Stimulated activated CD8-positive, alpha-beta memory T cell treated with anti-CD3 and anti-CD28 coated beads, Interleukin-7, amount 100 ng/mL, for 1 hour (primary cell): ENCODE results near the gene C6orf15.

Experiments
- DNase-seq, 2 donors: peaks; one replicate each; pipeline ENCODE4 v3.0.0-alpha.2; 2020; ENCODE audit warnings: low read depth in 2 of 2

Gene C6orf15

DNA sequence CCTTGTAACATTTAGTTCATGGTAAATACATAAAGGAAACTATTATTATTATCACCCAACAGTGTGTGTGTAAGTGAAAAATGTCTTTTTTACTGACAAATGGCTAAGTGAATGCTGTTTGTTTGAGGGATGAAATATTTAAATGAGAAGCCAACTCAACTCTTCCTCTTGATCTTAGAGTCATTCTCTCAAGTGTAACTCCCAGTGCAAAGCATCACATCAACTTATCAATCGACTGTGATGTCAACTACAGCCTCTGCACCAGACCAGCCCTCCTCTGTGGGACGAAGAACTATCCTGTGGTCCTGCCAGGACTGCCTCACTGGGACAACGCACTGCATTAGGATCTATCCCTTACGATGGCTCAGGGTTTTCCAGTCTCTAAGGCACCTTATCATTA is 5.3 kb downstream of the C6orf15 start:
- DNase-seq, result no peak

DNA sequence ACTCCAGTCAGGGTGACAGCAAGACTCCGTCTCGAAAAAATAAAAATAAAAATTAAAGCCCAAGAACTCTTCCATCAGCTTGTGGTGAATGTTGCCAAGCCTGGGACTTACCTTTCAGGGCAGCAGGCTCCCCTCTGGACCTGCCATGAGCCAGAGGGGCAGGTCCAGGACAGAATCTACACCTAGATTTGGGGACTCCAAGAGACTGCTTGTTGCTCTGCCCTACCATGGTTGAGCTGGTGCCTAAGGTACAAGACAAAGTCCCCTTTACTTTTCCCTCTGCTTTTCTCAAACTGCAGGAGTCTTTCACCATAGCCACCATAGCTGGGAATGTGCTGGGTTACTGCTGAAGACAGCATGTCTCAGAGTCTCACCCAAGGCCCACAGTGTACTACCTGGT is 9.2 kb downstream of the C6orf15 start:
- no peak for DNase-seq

DNA sequence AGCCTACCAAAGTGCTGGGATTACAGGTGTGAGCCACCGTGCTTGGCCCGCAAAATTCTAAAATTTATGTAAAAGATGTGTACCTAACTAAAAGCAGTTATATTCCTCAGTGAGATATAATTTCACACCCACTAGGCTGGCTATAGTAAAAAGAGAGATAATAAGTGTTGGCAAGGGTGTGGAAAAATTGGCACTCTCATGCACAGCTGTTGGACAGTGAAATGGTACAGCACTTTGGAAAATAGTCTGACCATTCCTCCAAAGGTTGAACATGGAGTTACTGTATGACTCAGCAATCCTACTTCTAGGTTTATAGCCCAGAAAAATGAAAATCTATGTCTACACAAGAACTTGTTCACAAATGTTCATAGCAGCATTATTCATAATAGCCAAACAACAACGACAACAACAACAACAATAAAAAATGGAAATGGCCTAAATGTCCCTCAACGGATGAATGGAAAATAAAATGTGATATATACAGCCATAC is 13.9 kb downstream of the C6orf15 start:
- no peak for DNase-seq

DNA sequence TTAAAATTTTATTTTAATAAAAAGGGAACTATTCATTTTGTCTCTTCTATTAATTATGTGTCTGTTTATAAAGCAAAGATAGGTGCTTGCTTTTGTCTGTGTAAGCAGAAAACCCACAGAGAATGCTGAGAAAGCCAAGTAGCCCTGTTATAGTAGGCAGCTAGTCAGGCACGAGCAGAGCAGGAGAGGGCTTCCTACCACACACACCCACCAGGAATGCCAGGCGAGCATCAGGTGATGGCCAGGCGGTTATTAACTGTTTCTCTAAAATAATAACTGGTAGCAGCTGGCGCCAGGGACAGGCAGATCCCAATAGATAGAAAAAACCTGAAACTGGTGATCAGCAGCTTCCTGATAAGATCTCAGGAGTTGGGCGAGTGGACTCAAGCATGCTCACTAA is 15.7 kb downstream of the C6orf15 start:
- DNase-seq, result no peak

DNA sequence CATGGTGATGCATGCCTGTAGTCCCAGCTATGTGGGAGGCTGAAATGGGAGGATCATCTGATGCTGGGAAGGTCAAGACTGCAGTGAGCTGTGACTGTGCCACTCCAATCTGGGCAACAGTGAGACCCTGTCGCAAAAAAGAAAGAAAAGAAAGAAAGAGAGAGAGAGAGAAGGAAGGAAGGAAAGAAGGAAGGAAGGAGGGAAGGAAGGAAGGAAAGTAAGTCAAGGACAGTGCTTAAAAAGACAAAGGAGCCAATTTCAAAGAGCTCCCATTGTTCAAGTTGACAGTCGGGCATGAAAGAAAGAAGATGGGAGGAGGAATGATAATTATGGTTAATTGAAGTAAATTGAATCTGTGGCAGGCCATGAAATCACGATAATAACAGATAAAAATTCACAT is 16.2 kb downstream of the C6orf15 start:
- no peak for DNase-seq

DNA sequence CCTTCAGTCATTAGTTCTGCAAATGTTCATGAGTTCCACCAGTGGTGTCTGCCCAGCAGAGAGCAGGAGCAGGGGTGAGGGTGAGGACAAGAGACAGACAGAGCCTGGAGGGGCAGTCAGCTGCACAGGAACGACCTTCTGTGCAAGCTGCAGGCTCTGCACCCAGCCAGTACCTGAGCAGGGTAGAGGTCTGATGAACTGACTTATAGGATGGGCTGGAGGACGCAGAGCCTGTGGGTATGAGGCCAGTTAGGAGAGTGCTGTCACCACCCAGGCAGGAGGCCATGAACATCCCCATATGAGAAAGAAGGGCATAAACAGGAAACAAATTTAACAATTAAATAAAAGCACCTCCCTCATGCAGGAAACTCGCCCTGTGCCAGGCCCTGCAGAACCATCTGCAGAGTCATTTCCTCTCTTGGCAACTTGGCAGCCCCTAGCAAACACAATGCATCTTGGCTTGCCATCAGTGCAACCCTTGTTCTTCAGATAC is 17.9 kb downstream of the C6orf15 start:
- peak in 1 of 2 donors; percentile 1 for DNase-seq

DNA sequence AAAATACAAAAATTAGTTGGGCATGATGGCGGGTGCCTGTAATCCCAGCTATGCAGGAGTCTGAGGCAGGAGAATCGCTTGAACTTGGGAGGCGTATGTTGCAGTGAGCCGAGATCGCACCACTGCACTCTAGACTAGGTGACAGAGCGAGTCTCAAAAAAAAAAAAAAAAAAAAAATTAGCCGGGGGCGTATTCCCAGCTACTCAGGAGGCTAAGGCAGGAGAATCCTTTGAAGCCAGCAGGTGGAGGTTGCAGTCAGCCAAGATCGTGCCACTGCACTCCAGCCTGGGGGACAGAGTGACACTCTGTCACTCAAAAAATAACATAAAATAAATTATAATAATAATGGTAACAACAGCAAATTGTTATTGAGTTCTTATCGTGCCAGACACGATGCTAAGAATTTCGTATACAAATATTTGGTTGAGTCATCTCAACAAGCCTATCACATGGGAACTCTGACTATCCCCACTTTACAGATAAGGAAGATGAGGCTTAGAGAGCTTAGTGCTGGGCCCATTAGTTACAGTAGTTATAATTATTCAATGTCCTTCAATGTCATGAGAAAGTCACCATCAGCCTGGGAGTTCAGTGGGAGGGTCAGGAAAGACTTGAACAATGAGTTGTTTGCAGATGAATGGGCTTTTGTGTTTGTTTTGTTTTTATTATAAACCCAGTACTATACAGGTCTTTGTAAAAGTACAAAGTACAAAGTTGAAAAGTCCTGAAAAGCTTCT is 19.4 kb downstream of the C6orf15 start:
- no peak for DNase-seq

DNA sequence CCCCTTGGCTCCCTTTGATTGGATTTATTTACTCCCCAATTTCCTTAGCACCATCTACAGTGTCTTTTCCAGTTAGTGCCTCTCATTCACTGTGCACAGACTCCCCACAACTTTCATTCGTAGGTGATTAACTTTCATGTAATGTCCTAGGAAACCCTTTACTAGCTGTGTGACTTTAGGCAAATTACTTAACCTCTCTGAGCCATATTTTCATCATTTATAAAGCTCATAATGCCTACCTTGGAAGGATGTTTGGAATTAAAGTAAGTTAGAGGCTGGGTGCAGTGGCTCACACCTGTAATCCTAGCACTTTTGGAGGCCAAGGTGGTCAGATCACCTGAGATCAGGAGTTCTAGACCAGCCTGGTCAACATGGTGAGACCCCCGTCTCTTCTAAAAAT is 20.1 kb downstream of the C6orf15 start:
- no peak for DNase-seq

DNA sequence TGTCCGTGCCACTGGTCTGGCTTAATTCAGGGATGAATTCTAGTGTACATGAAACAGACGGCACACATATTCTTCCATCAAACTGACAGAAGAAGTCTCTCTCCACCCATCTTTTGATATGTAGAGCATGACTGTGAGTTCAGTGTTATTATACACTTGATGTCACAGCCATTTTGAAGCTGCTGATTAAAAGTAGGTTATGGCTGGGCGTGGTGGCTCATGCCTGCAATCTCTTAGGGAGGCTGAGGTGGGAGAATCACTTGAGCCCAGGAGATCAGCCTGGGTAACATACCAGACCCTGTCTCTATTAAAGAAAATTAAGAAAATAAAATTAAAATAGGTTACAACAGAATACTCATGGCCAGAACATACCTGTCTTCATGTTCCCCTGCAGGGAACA is 20.7 kb downstream of the C6orf15 start:
- DNase-seq, result no peak

DNA sequence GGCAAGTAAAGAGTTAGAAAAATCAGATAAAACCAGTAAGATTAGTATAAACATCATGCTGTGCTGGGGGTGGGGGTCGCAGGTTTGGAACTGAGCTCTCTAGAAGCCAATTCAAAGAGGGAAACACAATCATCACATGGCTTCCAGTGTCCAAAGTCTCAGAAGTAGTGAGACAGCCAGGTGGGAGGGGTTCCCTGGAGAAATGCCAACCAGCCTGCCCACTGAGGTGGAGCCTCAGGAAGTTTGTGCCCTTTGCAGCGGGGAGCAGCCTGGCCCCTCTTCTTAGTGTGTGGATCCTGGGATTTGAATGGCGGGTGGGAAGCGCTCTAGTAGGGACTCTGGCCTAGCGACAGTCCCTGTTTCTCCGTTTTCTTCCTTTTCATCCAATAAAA is 21.4 kb downstream of the C6orf15 start:
- DNase-seq, result no peak

DNA sequence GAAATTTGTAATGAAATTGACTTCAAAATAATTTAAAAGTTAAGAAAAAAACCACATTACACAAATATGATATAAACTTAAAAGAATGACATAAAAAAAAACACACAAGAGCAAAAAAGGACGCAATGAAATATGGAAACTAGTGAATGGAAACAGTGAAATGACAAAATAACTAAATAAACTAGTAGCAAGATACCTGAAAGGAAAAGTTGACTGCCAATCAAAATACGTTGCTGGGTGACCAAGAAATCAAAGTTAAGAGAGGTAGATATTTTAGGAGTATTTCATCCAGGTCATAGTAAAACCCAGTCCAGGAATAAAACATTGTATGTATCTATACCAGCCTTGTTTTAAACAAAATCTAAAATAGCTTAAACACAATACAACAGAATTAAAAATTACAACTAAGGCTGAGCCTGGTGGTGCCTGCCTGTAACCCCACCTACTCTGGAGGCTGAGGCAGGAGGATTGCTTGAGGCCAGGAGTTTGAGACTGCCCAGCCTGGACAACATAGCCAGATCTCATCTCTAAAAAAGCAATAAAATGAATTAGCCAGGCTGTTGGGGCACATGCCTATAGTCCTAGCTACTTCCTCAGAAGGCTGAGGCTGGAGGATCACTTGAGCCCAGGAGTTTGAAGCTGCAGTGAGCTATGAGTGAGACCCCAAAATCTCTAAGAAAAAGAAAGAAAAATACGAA is 22.0 kb downstream of the C6orf15 start:
- DNase-seq, result no peak

DNA sequence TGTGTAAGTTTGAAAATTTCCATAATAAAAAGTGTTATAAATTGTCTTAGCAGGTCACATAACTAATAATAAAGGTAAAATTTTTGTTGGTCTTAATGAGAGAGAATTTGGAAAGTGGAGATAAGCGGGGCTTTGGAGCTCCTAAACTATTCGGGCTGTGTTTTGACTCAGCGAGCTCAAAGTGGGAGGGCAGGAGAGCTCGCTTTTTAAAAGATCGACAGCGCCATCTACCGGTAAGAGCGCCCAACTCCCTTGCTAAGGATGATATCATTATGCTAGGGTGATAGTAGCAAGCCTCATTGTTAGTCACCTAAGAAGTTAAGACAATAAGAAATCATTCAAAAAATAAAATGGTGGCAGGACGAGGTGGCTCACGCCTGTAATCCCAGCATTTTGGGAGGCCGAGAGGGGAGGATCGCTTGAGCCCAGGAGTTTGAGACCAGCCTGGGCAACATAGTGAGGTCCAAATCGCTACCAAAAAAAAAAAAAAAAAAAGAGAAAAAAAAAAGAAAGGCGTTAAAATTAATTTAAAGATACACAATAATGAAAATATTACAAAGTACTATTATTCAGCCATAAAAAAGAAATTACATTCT is 24.8 kb downstream of the C6orf15 start:
- peak; percentile 69 to 89 for DNase-seq

DNA sequence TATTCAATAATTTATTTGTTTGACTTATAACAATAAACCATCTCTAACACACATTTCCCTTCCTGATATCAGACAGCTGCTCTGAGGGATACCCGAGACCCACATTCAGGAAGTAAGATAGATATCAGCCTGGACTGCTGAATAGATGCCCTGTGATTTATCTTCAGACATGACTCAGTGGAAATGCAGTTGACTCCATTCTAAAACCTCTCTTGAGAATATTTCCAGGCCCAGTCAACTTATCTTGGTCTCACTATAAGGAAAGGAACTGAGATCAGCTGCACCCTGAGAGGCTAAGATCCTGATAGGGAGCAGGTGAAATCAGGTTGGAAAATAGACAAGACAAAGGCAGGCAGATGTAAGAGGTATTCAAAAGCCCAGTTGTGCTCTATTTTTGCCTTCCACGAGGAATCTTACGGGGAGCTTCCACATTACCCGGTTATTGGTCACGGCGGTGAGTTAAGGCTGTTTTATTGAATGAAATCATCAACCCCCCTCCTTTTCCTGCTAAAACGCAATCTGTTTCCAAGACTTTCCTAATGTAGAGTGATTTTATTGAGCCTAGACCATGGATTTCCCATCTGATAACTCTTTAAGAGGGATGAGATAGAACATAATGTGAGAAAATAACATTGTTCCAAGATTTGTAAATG is 25.5 kb downstream of the C6orf15 start:
- no peak for DNase-seq

DNA sequence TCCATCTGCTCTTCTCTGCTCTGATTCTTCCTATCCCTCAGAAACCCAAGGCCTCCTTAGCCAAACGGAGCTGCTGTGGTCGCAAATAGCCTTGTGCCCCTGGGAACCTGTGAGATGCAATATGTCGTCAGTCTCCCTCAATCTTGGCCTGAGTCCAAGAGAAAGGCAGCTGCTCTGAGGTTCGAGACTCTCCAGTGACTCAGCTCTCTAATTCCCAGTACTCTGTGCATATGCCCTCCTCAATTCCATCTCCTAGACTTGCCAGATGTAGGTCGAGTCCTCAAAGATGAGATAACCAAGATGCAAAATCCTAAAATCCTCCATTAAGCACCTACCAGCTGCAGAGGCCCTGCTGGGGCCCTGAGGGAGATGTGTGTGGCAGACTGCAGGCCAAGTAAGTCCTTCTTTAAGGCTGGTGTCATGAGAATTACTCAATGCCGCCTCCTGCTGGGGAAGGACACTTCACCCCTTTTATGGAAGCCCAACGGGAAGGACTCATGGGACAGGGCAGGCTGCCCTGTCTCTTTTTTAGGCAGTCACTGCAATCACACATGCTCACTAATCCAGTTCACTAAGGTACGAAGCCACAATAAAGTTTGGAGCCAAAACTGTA is 28.5 kb downstream of the C6orf15 start:
- no peak for DNase-seq

DNA sequence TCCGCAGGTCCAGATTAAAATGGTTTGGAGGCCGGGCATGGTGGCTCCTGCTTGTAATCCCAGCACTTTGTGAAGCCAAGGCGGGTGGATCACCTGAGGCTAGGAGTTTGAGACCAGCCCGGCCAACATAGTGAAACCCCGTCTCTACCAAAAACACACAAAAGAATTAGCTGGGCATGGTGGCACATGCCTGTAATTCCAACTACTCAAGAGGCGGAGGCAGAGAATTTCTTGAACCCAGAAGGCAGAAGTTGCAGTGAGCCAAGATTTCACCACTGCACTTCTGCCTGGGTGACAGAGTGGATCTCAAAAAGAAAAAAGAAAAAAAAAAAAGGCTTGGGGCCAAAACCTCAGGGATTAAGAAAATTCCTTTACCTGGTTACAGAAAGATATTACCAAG is 30.5 kb downstream of the C6orf15 start:
- no peak for DNase-seq

DNA sequence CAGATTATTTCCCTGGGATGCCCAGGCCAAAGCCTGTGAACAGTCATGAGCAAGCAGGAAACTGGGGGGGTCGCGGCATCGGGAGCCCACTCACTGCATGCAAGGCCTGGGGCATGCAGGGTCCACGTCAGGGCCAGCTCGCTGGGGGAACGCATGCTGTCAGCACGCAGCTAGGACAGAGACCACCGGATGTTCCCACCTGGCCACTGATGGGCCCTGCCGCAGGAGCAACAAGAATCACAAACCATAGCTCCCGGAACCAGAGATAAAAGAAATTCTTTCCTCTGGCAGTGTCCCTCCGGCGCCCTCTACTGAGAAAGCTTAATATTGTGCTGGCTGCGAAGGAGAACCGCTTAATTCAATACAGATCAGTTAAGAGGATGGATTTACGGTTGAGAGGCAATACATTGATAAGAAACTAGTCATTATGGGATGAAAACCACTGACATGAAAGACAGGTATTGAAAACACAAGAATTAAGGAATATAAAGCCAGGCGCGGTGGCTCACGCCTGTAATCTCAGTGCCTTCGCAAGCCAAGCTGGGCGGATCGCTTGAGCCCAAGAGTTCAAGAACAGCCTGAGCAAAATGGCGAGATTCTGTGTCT is 32.6 kb downstream of the C6orf15 start:
- DNase-seq, result peak; percentile 33 to 46

DNA sequence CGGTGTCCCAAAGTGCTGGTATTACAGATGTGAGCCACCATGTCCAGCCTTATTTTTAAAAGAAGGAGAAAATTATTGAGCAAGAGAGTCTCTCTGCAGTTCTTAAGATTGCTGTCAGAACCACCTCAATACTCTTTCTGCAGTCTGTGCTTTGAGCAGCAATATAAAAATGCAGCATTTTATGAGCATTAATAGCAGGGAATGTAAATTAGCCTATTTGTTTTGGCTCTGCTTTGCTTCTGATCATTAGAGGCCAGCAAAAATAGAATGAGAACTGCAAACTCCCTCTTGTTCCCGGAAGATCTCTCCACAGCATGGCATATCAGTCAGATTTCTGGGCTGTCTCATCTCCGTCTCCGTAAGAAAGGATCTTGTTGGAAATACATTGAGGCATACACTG is 35.8 kb downstream of the C6orf15 start:
- DNase-seq, result no peak

DNA sequence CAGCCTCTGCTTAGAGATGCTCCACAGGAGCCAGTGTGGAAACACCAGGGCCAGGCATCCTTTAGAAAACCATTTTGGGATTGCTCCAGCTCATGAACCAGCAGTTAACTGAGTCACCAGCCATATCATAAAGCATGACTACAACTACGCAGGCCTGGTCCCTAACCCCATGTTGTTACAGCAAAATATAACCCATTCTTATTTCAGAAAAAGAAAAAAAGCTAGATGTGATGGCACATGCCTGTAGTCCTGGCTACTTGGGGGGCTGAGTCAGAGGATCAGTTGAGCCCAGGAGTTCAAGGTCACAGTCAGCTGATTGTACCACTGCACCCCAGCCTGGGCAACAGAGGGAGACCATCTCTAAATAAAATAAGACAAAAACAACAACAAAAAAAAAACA is 36.8 kb downstream of the C6orf15 start:
- DNase-seq, result no peak

DNA sequence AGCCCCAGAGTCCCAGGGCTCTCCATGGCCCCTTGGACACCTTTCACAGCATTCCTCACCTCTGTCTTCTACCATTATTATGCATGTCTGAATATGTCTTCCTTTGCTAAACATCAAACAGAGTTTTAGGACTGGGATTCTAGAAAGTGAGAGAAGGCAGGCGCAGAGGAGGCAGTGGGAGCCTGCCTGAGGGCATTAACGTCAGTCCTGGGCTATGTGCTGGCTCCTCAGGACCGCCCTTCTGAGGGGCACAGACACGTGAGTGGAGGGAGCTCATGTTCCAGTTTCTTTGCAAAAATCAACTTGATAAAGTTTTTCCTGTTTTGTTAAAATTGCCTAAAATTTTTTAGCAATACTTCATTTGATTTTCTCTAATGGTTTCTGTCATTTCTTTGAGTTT is 38.0 kb downstream of the C6orf15 start:
- no peak for DNase-seq

DNA sequence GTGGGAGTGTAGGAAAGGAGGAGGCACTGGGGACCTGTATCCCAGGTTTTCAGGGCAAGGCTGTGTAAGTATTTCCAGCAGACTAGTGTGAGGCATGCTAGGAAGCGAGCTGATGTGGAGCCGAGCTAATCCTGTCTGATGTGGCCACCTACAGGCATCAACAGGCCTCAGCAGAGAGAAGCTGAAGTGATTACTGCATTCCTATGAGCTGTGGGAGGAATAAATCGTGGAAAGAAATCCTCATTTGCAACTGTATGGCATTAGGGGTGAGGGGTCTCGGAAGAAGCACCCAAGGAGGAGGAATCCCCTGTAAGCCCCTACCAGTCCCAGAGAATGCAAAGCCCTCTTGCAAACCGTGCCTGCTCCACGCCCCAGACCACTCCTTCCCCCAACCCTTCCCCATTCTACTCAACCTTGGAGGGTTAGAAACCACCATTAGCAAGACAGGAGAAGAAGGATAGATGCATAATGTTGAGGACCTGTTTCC is 41.6 kb downstream of the C6orf15 start:
- no peak for DNase-seq

DNA sequence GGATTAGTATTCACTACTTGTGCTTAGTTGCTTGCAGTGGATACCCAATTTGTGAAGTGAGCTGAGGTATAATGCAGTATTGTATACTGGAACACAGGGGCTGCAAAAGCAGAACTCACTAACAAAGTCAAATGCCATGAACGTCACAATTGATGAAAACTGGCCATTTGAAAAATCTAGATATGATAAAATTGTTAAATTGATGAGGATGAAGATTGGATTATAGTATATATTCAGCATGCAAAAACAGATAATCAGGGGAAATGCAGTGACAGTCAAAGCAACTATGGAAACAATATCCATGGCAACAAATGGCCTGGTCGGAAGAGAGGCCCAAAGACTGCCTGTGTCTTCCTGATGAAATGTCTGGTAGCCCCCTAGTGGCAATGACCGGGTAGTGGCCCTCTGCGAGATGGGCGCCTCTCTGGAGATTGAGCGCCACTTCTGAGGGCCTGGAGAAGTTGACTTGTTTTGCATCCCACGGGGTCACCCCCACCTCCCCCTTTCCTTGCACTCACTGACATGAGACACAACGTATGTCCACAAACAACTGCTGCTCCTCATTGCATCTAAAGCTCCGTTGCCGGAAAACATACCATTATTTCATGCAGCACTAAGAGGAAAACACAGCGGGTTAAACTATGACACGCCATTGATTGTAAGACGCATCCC is 43.6 kb downstream of the C6orf15 start:
- DNase-seq, result peak; percentile 16 to 36
